GM15510 (cell line): ENCODE results near the gene PAIP2.

Source experiments
- POLR2A ChIP-seq: IDR thresholded peaks from 3 replicates; pipeline ENCODE4 v1.6.1; 2011; ENCODE audit warnings: borderline replicate concordance; ENCODE audit not compliant: insufficient read length; ENCODE audit errors: extremely low read depth

Gene PAIP2

GRCh38 chr5:139306197-139306596 is 35.5 kb upstream of the PAIP2 start:
- TF ChIP-seq POLR2A, result no peak

GRCh38 chr5:139306628-139307379 is 34.9 kb upstream of the PAIP2 start:
- no peak for TF ChIP-seq POLR2A

- TF ChIP-seq POLR2A, result no peak
These were observed 32.9 kb upstream of the PAIP2 start for GRCh38 chr5:139308797-139309196.

GRCh38 chr5:139312075-139312474 is 29.6 kb upstream of the PAIP2 start:
- no peak for TF ChIP-seq POLR2A

- TF ChIP-seq POLR2A, result no peak
These were observed 27.4 kb upstream of the PAIP2 start for GRCh38 chr5:139314276-139314675.

- no peak for TF ChIP-seq POLR2A
These were observed 26.5 kb upstream of the PAIP2 start for GRCh38 chr5:139315056-139315615.

- no peak for TF ChIP-seq POLR2A
These were observed 5.8 kb upstream of the PAIP2 start for GRCh38 chr5:139335811-139336210.

GRCh38 chr5:139340051-139340450 is 1.6 kb upstream of the PAIP2 start:
- no peak for TF ChIP-seq POLR2A

- TF ChIP-seq POLR2A, result no peak
These were observed 416 bp upstream of the PAIP2 start for GRCh38 chr5:139341187-139341688.

GRCh38 chr5:139342423-139342723 is 719 bp downstream of the PAIP2 start:
- TF ChIP-seq POLR2A, result no peak

- no peak for TF ChIP-seq POLR2A
These were observed 1.8 kb downstream of the PAIP2 start for GRCh38 chr5:139343476-139343875.

GRCh38 chr5:139344177-139344576 is 2.5 kb downstream of the PAIP2 start:
- TF ChIP-seq POLR2A, result no peak

- no peak for TF ChIP-seq POLR2A
These were observed 12.5 kb downstream of the PAIP2 start for GRCh38 chr5:139354186-139354585.

- no peak for TF ChIP-seq POLR2A
These were observed 16.4 kb downstream of the PAIP2 start for GRCh38 chr5:139358064-139358463.

- TF ChIP-seq POLR2A, result no peak
These were observed 18.7 kb downstream of the PAIP2 start for GRCh38 chr5:139360384-139360783.

- no peak for TF ChIP-seq POLR2A
These were observed 20.3 kb downstream of the PAIP2 start for GRCh38 chr5:139361835-139362429.
